ENCODE data around the gene EML5.

The EML5 gene

DNA sequence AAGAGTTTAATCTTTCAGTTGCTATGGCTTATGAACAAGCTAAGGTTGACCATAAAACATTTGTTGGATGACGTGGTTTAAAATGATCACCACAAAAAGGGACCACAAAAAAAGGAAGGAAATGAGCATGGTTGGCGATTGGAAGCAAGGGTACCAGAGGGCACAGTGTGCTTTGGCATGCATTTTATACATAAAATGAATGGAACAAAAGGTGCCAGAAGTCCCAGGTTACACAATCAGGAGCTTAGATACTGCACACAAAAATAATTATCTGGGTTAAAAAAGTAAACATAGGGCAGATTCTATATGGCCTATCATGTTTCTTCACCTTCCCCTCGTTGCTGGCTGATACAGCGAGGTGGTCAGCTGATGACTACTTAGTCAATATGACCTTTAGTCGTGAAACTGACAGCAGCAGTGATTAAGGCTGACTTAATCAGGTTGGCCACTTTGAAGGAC lies 179.2 kb downstream of the EML5 start:
- peak; percentile 58 for DNase-seq

GRCh38 chr14:88612981-88613380 lies 179.8 kb downstream of the EML5 start:
- DNase-seq, result no peak

DNA sequence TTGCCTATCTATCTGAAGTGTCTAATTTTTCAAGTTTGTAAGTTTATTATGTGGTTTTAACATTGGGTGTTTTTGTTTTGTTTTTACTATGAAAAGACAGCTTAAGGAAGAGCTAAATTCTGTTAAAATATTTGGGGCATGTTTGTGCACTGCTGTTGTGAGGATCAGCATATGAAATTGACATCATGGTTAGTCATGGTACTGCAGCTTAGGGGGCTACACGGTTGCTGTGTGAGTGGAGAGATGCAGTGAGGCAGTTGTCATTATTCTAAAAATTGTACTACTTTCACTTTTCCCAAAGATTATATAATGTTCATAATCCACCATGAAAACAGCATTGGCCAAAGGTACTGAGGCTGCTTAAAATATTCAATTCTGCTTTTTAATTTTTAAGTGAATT lies 180.9 kb downstream of the EML5 start:
- DNase-seq, result no peak

DNA sequence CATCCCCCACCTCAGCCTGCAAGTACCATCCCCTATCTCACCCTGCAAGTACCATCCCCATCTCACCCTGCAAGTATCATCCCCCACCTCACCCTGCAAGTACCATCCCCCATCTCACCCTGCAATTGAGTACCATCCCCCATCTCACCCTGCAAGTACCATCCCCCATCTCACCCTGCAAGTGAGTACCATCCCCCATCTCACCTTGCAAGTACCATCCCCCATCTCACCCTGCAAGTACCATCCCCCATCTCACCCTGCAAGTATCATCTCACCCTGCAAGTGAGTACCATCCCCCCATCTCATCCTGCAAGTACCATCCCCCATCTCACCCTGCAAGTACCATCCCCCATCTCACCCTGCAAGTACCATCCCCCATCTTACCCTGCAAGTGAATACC lies 184.9 kb downstream of the EML5 start:
- no peak for DNase-seq

DNA sequence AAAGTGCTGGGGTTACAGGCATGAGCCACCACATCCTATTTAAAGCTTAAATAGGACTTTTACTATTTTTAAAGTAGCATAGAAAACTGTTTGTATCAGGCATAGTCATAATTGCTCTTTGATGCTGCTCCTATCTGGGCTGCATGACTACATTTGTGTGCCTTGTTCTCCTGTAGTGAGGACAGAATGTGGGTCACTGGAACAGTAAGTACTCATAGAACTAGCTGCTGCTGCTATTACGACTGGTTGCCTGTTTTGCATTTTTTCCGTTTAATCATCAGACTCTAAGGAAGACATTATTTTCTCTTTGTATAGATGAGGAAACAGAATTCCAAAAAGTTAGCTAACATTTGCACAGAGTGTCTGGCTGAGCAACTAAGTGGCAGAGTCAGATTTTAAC lies 187.2 kb downstream of the EML5 start:
- no peak for DNase-seq

DNA sequence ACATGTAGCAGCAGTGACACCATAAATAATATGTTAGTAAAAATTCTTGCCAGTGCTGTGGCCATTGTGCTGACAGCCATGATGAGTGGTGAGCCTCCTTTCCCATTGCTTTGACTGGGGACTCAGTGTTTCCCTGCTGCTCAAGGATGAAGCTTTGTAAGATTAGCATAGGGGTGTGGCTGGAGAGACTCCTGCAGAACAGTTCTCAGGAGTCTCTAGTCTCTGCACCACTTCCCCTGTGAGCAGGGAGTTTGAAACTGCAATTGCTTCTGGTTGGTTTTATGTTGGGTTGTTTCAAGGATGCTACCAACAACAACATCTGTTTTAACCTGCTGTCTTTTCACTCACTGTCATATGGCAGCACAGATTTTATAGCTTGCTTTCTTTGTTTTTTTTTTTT lies 188.5 kb downstream of the EML5 start:
- DNase-seq, result no peak

GRCh38 chr14:88599761-88600439 lies 192.9 kb downstream of the EML5 start:
- no peak for DNase-seq

DNA sequence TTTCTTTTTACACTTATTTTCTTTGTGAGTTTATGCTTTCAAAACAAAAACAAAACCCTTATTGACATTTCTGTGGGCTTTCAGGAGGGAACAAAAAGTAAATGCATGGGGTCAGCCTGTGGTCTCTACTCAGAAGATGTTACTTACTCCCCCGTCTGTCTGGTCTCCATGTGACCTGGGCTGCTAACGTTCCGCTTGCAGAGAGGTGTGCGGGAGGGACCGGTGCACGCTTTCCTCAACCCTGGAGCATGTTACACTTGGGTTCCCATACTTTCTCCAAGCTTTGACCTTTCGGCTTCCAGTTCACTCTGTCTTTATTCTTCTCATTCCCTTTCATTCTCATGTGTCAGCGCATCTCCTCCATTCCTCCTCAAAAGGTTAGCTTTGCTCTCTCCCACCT lies 193.4 kb downstream of the EML5 start:
- no peak for DNase-seq

DNA sequence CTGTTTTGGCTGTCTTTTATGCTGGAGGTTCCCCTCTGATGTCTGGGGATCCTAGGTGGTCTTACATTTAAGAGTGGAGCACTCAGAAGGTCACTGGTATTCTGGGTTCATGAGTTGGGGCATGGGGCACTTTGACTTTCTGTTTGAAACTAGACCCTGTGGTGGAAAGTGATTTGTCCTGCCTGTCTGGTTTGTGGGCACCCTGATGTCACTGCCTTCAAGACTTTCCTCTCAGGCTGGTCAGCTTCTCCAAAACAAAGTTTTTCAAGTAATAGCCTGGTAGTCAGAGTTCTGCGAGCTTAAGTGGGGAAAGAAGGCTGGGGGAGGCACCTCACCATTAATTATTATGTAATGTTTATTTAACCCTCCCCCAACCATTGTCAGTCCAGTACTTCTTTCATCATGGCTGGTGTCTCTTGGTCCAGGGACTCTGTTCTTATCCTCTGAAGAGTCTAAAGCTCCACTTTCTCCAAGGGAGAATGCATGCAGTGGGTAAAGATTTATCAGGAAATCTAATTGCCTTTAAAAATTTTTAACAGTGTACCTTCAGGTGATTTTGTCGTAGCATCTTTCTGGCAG lies 194.6 kb downstream of the EML5 start:
- DNase-seq, result no peak

- no peak for DNase-seq
Measured at GRCh38 chr14:88597601-88598000, 195.2 kb downstream of the EML5 start.

GRCh38 chr14:88597038-88597437 lies 195.7 kb downstream of the EML5 start:
- no peak for DNase-seq

- no peak for DNase-seq
Measured at GRCh38 chr14:88592031-88592430, 200.7 kb downstream of the EML5 start.

DNA sequence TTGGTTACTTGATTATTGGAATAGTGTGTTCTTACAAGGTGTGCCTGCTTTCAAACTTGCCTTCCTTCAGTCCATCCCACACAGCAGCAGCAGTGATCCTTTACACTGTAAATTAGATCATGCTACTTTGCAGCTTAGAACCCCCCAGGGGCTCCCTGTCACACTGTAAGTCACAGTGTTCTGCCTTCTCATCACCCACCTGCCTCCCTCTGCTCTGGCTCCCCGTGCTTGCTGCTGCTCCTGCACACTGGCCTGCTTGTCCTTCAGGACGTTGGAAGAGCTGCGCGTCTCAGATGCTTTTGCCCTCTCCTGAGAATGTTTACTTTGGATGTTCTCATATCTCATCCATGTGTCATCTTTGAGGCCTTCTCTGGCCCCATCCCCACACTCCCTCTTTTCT lies 202.6 kb downstream of the EML5 start:
- DNase-seq, result no peak

DNA sequence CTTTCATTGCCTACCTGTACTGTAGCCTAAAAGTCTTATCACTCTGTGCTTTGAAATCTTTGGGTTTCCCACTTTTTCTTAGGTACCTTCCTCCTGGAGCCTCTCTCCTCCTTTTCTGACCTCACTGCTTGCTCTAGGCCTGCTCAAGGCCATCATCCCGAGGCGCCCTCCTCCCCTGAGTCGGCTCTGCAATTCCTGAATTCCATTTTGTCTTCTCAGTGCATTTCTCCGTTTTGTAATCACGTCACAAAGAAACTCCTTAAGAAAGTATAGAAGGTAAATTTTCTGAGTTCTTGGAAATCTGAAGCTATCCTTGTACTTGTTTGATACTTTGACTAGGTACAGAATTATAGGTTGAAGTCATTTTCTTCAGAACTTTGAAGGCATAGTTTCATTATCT lies 204.7 kb downstream of the EML5 start:
- DNase-seq, result no peak

DNA sequence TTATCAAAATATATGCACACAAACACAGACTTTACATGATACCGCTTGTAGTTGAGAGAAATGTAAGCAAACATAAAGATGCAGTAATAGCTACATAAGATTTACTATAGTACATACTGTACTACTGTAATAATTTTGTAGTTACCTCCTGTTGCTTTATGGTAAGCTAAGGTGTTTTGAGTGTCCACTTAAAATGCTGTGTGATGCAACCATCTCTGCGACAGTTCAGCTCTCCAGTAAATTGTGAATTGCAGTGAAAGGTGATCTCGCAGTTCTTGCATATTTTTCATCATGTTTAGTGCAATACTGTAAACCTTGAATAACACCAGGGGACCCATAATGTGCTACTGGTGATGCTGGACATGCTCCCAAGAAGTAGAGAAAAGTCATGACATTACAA lies 208.3 kb downstream of the EML5 start:
- DNase-seq, result no peak

GRCh38 chr14:88576222-88576621 lies 216.5 kb downstream of the EML5 start:
- no peak for DNase-seq

DNA sequence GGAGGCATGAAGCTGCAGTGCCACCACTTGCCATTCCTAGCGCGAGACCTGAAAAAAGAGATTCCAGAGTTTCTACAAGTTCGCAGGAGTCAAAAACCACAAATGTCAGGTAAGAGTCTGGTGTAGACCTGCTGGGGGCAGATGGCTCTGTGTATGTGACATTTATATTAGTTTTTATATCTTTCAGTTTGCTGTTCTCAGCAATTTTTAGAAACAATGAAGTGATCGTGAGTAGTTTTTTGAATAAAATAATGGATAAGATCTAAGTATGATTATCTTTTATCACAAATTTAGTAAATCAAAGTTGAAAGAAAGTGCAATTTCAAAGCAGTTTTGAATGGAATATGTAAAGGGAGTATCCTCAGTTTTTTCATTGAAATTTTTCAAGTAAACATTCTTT lies 220.6 kb downstream of the EML5 start:
- no peak for DNase-seq

- DNase-seq, result no peak
Measured at GRCh38 chr14:88568196-88568595, 224.6 kb downstream of the EML5 start.

GRCh38 chr14:88565427-88565826 lies 227.3 kb downstream of the EML5 start:
- no peak for DNase-seq

DNA sequence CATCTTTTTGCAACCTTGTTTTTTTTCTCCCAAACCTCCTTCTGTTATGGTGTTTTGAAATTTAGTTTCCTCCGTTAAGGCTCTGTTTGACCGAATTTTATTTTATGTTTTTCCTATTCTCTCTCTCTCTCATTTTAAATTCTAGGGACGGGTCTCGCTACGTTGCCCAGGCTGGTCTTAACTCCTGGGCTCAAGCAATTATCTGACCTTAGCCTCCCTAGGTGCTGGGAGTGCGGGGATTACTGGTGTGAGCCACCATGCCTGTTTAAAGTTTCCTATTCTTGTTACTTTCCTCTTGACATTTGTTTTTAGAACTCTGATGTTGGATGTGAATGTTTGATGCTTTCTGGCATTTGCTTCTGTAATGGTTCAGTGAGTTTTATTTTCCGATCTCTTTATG lies 228.9 kb downstream of the EML5 start:
- no peak for DNase-seq

- DNase-seq, result peak; percentile 92
Measured at GRCh38 chr14:88562831-88563686, 229.7 kb downstream of the EML5 start, which contains the start of gene ZC3H14. ZC3H14 (plus strand) TSS chr14:88563037; CDS start chr14:88563134, 97 bp downstream.

GRCh38 chr14:88562532-88562830 lies 230.3 kb downstream of the EML5 start:
- DNase-seq, result no peak
